ENCODE data around the gene WFDC10B. TPM values are rescaled to one million over a fixed set of nuclear protein-coding genes. Genes with fewer than 3 reads are reported as not detected.

WFDC10B gene
- polyA plus RNA-seq, 1 of the 3 experiments (the other 2 are of a cell fraction): not detected

DNA sequence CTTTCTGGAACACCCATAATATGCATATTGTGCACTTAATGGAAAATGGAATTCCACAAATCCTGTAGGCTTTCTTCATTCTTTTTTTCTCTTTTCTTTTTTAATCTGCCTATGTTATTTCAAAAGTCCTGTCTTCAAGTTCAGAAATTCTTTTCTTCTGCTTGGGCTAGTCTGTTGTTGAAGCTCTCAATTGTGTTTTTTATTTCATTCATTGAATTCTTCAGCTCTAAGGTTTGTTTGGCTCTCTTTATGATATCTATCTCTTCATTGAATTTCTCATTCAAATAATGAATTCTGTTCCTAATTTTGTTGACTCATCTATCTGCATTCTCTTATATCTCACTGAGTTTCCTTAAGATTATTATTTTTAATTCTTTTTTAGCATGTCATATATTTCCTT, 27.4 kb upstream of the WFDC10B start:
- Histone ChIP-seq H3K79me2 (ENCODE audit: insufficient read depth) (no peaks in the 10 kb centered on the region), H2AFZ (ENCODE audit: low read depth) (no peak overlapping the region), H3K9ac (no peak overlapping the region), H3K4me1 (ENCODE audit: control insufficient read depth in 1 of 2, insufficient read depth in 2 of 2, low read depth in 1 of 2, low read length in 1 of 2) (no peaks in the 10 kb centered on the region), H3F3A (replicated peaks; ENCODE audit: insufficient read depth) (no peaks in the 10 kb centered on the region), H4K20me1 (ENCODE audit: insufficient read depth) (no peaks in the 10 kb centered on the region), H3K27me3 (ENCODE audit: insufficient read depth) (no peaks in the 10 kb centered on the region), H3K27ac (ENCODE audit: low read depth in 2 of 2, low read length in 1 of 2) (no peak overlapping the region), H3K4me2 (no peak overlapping the region), H3K4me3 (ENCODE audit: low read depth in 2 of 2, low read length in 1 of 2) (no peak overlapping the region), H3K9me2 (no peaks in the 10 kb centered on the region), H3K36me3 (replicated peaks in 1 of 2; ENCODE audit: control insufficient read depth in 1 of 2, insufficient read depth in 2 of 2, low read length in 1 of 2) (no peaks in the 10 kb centered on the region), H3K9me3 (no peaks in the 10 kb centered on the region; the same call in 1 of the 2 replicates)
- TF ChIP-seq EZH2phosphoT487 (IDR thresholded peaks at IDR 0.05; ENCODE audit: borderline replicate concordance, low read depth) (no peak), SMC3 (IDR thresholded peaks at IDR 0.05; ENCODE audit: low read depth, low read length) (no peak)
- POLR2A ChIA-PET: no interaction called here
- CTCF ChIA-PET: interaction anchor here (0.7 kb wide), 1 partner anchor 39 kb away, joined by 3 read pairs; no protein-coding TSS in a partner anchor
- no peak for DNase-seq

DNA sequence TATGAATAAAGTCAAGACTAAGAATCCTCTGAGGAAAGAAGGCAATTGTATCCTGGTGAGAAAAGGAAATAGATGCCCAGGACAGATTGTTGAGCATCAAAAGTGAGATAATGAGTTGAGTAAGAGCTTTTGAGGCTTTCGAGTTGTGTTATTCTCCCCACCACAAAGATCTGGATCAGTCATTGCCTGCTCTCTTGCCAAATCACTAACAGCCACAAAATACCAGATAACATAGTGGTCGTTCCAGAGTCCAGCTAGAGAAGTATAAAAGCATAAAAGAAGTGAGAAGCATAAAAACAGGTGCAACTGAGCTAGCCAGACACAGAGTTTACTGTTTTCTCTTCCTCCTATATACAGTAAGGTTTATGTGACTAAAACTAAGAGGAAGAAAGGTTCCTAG, 22.2 kb upstream of the WFDC10B start:
- ChIA-PET POLR2A (no interaction called here), CTCF (interaction anchor here (0.8 to 1.6 kb wide), 3 partner anchors 10 to 433 kb away, joined by 3 to 4 read pairs (median 3); no protein-coding TSS in a partner anchor)
- no peak for DNase-seq
- Histone ChIP-seq H3K9me2 (no peaks in the 10 kb centered on the region), H3F3A (replicated peaks; ENCODE audit: insufficient read depth) (no peaks in the 10 kb centered on the region), H3K4me1 (ENCODE audit: control insufficient read depth in 1 of 2, insufficient read depth in 2 of 2, low read depth in 1 of 2, low read length in 1 of 2) (no peaks in the 10 kb centered on the region), H4K20me1 (ENCODE audit: insufficient read depth) (no peaks in the 10 kb centered on the region), H3K27me3 (ENCODE audit: insufficient read depth) (no peaks in the 10 kb centered on the region), H3K36me3 (replicated peaks in 1 of 2; ENCODE audit: control insufficient read depth in 1 of 2, insufficient read depth in 2 of 2, low read length in 1 of 2) (no peaks in the 10 kb centered on the region), H3K9me3 (no peaks in the 10 kb centered on the region; the same call in 1 of the 2 replicates), H3K27ac (ENCODE audit: low read depth in 2 of 2, low read length in 1 of 2) (no peak overlapping the region), H3K79me2 (ENCODE audit: insufficient read depth) (no peaks in the 10 kb centered on the region), H2AFZ (ENCODE audit: low read depth) (no peak overlapping the region), H3K9ac (no peak overlapping the region), H3K4me3 (ENCODE audit: low read depth in 2 of 2, low read length in 1 of 2) (no peak overlapping the region), H3K4me2 (no peak overlapping the region)
- WGBS (ENCODE audit: low lambda C conversion rate): 5% methylated on average over 2 of the region's 2 CpGs
- no peak for TF ChIP-seq RFX5 (IDR thresholded peaks at IDR 0.05; ENCODE audit: low read length)
- TF ChIP-seq ELF1 (IDR thresholded peaks at IDR 0.05): no peak
- no peak for TF ChIP-seq MEF2A (IDR thresholded peaks at IDR 0.05; ENCODE audit: borderline replicate concordance, low read depth)
- TF ChIP-seq USF1 (IDR thresholded peaks at IDR 0.05; ENCODE audit: borderline replicate concordance, low read depth): no peak
- no peak for TF ChIP-seq FOXM1 (IDR thresholded peaks at IDR 0.05; ENCODE audit: low read depth)
- no peak for TF ChIP-seq SIN3A (IDR thresholded peaks at IDR 0.05; ENCODE audit: borderline replicate concordance, low read depth, low read length)
- TF ChIP-seq FOXJ3 (CRISPR knock-in tag; IDR thresholded peaks at IDR 0.05): no peak
- TF ChIP-seq TAF1 (IDR thresholded peaks at IDR 0.05; ENCODE audit: borderline replicate concordance, low read depth, low read length): no peak
- no peak for TF ChIP-seq GABPA (IDR thresholded peaks at IDR 0.05; ENCODE audit: low read depth)
- no peak for TF ChIP-seq SMC3 (IDR thresholded peaks at IDR 0.05; ENCODE audit: low read depth, low read length)
- TF ChIP-seq EZH2phosphoT487 (IDR thresholded peaks at IDR 0.05; ENCODE audit: borderline replicate concordance, low read depth): no peak

- TF ChIP-seq SMC3 (IDR thresholded peaks at IDR 0.05; ENCODE audit: low read depth, low read length) (no peak), TAF1 (IDR thresholded peaks at IDR 0.05; ENCODE audit: borderline replicate concordance, low read depth, low read length) (no peak), TCF12 (IDR thresholded peaks at IDR 0.05) (no peak), YY1 (IDR thresholded peaks at IDR 0.05; ENCODE audit: low read depth) (no peak), CHD2 (IDR thresholded peaks at IDR 0.05; ENCODE audit: low read length, partially characterized antibody) (no peak), RFX5 (IDR thresholded peaks at IDR 0.05; ENCODE audit: low read length) (no peak)
- TF ChIP-seq, protein P1, sequence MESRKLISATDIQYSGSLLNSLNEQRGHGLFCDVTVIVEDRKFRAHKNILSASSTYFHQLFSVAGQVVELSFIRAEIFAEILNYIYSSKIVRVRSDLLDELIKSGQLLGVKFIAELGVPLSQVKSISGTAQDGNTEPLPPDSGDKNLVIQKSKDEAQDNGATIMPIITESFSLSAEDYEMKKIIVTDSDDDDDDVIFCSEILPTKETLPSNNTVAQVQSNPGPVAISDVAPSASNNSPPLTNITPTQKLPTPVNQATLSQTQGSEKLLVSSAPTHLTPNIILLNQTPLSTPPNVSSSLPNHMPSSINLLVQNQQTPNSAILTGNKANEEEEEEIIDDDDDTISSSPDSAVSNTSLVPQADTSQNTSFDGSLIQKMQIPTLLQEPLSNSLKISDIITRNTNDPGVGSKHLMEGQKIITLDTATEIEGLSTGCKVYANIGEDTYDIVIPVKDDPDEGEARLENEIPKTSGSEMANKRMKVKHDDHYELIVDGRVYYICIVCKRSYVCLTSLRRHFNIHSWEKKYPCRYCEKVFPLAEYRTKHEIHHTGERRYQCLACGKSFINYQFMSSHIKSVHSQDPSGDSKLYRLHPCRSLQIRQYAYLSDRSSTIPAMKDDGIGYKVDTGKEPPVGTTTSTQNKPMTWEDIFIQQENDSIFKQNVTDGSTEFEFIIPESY (IDR thresholded peaks at IDR 0.05; ENCODE audit: borderline replicate concordance, low read depth): no peak
- TF ChIP-seq, protein P2, sequence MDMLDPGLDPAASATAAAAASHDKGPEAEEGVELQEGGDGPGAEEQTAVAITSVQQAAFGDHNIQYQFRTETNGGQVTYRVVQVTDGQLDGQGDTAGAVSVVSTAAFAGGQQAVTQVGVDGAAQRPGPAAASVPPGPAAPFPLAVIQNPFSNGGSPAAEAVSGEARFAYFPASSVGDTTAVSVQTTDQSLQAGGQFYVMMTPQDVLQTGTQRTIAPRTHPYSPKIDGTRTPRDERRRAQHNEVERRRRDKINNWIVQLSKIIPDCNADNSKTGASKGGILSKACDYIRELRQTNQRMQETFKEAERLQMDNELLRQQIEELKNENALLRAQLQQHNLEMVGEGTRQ (IDR thresholded peaks at IDR 0.05; ENCODE audit: borderline replicate concordance, low read depth, low read length): no peak
- TF ChIP-seq, protein P3, sequence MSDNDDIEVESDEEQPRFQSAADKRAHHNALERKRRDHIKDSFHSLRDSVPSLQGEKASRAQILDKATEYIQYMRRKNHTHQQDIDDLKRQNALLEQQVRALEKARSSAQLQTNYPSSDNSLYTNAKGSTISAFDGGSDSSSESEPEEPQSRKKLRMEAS (IDR thresholded peaks at IDR 0.05; ENCODE audit: low read depth): no peak
- Histone ChIP-seq H2AFZ (ENCODE audit: low read depth) (no peak overlapping the region), H3K4me3 (ENCODE audit: low read depth in 2 of 2, low read length in 1 of 2) (no peak overlapping the region), H4K20me1 (ENCODE audit: insufficient read depth) (no peaks in the 10 kb centered on the region), H3K4me2 (no peak overlapping the region), H3K27me3 (ENCODE audit: insufficient read depth) (no peaks in the 10 kb centered on the region), H3K79me2 (ENCODE audit: insufficient read depth) (no peaks in the 10 kb centered on the region), H3K9me2 (no peaks in the 10 kb centered on the region), H3K9ac (no peak overlapping the region), H3K36me3 (replicated peaks in 1 of 2; ENCODE audit: control insufficient read depth in 1 of 2, insufficient read depth in 2 of 2, low read length in 1 of 2) (no peaks in the 10 kb centered on the region), H3F3A (replicated peaks; ENCODE audit: insufficient read depth) (no peaks in the 10 kb centered on the region), H3K9me3 (no peaks in the 10 kb centered on the region), H3K27ac (ENCODE audit: low read depth in 2 of 2, low read length in 1 of 2) (no peak overlapping the region), H3K4me1 (ENCODE audit: control insufficient read depth in 1 of 2, insufficient read depth in 2 of 2, low read depth in 1 of 2, low read length in 1 of 2) (no peaks in the 10 kb centered on the region)
- no peak for DNase-seq
- CTCF ChIA-PET: interaction anchor here (2.5 kb wide), 1 partner anchor 46 kb away, joined by 6 read pairs; no protein-coding TSS in a partner anchor
- POLR2A ChIA-PET: no interaction called here
Measured at GRCh38 chr20:45725134-45725533, 20.3 kb upstream of the WFDC10B start.
